GM21723 (cell line): ENCODE measurements around the gene PDHX.
"Not testable (repeated sequence)": the region's sequence is repeated elsewhere in the genome, so short reads cannot be mapped to it uniquely, and the experiment has no call there.

ENCODE experiments used
- ATAC-seq: cut with Tn5 transposase; IDR thresholded peaks from one replicate; pipeline ENCODE4 v1.9.1; 2021; ENCODE audit warnings: mild to moderate bottlenecking, moderate library complexity; ENCODE audit not compliant: unreplicated experiment

PDHX gene

GRCh38 chr11:34909955-34910354 lies 6.5 kb upstream of the PDHX start:
- ATAC-seq, result no peak

- peak; percentile 56 for ATAC-seq
Measured at GRCh38 chr11:34910817-34911216, 5.6 kb upstream of the PDHX start.

- ATAC-seq, result no peak
Measured at GRCh38 chr11:34911676-34912075, 4.7 kb upstream of the PDHX start.

GRCh38 chr11:34913556-34913955 lies 2.9 kb upstream of the PDHX start:
- ATAC-seq, result not testable (repeated sequence)

GRCh38 chr11:34915136-34916014 lies 1.0 kb upstream of the PDHX start:
- peak; percentile 10 for ATAC-seq

GRCh38 chr11:34916843-34917770 lies 689 bp downstream of the PDHX start:
- ATAC-seq, result peak; percentile 33

- no peak for ATAC-seq
Measured at GRCh38 chr11:34921156-34921555, 4.7 kb downstream of the PDHX start.

GRCh38 chr11:34924714-34925113 lies 8.3 kb downstream of the PDHX start:
- no peak for ATAC-seq

GRCh38 chr11:34926101-34926830 lies 9.8 kb downstream of the PDHX start:
- no peak for ATAC-seq

- ATAC-seq, result no peak
Measured at GRCh38 chr11:34926831-34927132, 10.4 kb downstream of the PDHX start.

- no peak for ATAC-seq
Measured at GRCh38 chr11:34928268-34928959, 12.0 kb downstream of the PDHX start.

- no peak for ATAC-seq
Measured at GRCh38 chr11:34928960-34929680, 12.7 kb downstream of the PDHX start.

- ATAC-seq, result no peak
Measured at GRCh38 chr11:34929794-34930763, 13.7 kb downstream of the PDHX start.

- no peak for ATAC-seq
Measured at GRCh38 chr11:34936945-34937629, 20.7 kb downstream of the PDHX start.

GRCh38 chr11:34938611-34939010 lies 22.2 kb downstream of the PDHX start:
- no peak for ATAC-seq

- no peak for ATAC-seq
Measured at GRCh38 chr11:34940026-34940677, 23.7 kb downstream of the PDHX start.

GRCh38 chr11:34941688-34942087 lies 25.3 kb downstream of the PDHX start:
- no peak for ATAC-seq

- no peak for ATAC-seq
Measured at GRCh38 chr11:34944692-34945091, 28.3 kb downstream of the PDHX start.
